GM10266 (cell line): ENCODE results near the gene TMEM134.
A peak's percentile ranks its signal among the peaks of the same experiment; 100 is the strongest.

Source experiments
- DNase-seq: peaks from one replicate; pipeline ENCODE4 v3.0.0; 2012; ENCODE audit errors: extremely low spot score
- CTCF ChIP-seq: IDR thresholded peaks from 2 replicates; pipeline ENCODE4 v1.5.1; 2012; ENCODE audit warnings: mild to moderate bottlenecking, low read depth; ENCODE audit not compliant: control insufficient read depth, insufficient read depth; ENCODE audit errors: missing control alignments

The TMEM134 gene

GRCh38 chr11:67421430-67422031 lies 47.5 kb downstream of the TMEM134 start:
- TF ChIP-seq CTCF: no peak
- no peak for DNase-seq

DNA sequence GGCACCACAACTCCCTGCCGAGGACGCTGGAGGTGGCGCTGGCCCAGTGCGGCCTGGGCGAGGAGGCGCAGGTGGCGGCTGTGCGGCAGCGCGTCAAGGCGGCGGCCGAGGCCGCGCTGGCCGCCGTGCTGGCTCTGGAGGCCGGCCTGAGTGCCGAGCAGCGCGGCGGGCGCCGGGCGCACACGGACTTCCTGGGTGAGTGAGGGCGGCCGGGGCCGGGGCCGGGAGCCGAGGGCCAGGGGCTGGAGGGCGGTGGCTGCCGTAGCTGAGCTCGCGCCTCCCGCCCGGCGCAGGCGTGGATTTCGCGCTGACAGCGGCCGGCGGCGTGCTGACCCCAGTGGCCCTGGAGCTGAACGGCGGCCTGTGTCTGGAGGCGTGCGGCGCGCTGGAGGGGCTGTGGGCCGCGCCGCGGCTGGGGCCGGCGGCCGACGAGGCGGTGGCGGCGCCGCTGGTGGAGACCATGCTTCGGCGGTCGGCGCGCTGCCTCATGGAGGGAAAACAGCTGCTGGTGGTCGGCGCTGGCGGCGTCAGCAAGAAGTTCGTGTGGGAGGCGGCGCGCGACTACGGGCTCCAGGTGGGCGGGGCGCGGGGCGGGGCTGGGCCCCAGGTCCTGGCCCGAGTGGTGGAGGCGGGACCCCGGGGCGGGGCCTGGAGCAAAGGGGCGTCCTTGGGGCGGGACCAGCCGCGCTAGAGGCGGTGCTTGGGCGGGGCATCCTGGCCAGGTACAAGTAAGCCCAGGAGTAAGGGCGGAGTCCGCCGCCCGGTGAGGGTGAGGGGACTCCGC lies 48.2 kb downstream of the TMEM134 start:
- peak; percentile 100 for DNase-seq

DNA sequence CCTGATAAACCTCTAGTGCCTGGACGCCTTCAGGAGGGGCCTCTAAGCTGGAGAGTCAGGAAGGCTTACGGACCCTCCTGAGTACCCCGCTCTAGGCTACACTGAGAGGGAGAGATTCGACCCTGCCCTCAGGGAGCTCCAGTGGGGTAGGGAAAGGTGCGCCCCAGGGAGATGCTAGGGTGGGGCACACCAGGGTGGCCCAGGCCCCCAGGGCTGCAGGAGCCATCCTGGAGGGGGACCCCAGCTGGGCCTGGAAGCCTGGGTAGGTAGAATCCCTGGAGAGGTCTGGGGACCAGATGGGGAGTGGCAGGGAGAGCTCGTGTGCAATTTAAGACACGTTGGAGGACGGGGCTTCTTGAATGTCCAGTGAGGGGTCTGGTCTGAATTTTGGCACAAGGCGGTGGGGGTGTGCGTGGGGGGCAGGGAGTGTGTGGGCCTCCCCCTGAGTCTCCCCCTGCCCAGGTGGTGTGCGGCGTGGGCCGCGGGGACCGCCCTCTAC lies 48.9 kb downstream of the TMEM134 start:
- DNase-seq: no peak
- TF ChIP-seq CTCF: no peak

More for the DNA sequence above, 48.2 kb downstream of the TMEM134 start:
- TF ChIP-seq CTCF: no peak

GRCh38 chr11:67419325-67420049 lies 49.6 kb downstream of the TMEM134 start:
- TF ChIP-seq CTCF: no peak
- DNase-seq: no peak

DNA sequence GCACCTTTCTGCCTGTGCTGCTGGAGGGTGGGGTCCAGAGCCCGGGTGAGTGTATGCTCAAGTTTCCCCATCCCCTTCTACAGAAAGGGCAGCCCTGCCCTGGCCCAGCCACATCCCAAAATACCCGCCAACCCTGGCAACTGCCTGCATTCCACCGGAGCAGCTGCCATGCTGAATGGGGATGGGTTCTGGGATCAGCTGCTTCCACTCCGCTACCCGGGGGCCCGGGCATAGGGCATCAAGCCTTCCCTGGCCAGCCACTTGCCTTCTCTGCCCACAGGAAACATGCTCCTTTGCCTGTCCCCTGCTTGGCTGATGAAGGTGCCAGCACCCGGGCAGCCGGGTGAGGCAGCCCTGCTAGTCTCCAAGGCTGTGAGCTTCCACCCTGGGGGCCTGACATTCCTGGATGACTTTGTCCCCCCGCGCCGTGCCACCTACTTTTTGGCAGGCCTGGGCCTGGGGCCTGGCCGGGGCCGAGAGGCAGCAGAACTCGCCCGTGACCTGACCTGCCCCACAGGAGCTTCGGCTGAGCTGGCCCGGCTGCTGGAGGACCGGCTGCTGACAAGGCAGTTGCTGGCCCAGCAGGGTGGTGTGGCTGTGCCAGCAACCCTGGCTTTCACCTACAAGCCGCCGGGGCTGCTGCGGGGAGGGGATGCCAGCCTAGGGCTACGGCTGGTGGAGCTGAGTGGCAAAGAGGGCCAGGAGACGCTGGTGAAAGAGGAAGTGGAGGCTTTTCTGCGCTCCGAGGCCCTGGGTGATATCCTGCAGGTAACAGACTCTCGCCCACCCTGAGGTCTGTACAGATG lies 50.4 kb downstream of the TMEM134 start:
- no peak for TF ChIP-seq CTCF
- no peak for DNase-seq

DNA sequence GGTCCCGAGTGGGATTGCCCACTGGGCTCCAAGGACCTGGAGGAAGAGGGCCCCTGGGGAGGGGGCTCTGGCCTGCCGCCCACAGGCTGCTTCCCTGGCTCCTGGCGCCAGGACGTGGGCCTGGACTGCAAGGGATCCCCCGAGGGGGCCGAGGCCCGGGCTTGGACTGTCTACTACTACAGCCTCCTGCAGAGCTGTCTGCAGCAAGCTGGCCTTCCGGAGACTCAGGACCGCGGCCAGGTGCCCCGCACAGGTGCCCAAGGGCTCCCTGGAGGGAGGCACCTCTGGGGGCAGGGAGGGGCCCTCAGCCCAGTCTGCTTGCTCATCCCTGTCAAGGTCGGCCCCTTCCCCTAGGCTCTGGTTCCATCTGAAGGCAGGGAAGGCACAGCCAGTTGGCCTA lies 51.6 kb downstream of the TMEM134 start:
- TF ChIP-seq CTCF: no peak
- no peak for DNase-seq
